Measurements from ENCODE around the gene TBC1D22A.

Gene TBC1D22A

GRCh38 chr22:47193606-47194329, 431.3 kb downstream of the TBC1D22A start:
- CTCF ChIA-PET: no interaction called here
- DNase-seq (ENCODE audit: extremely low spot score): no peak
- no peak for TF ChIP-seq CTCF (IDR thresholded peaks at IDR 0.05; ENCODE audit: control extremely low read depth, extremely low read depth, low read depth, missing control alignments)
- POLR2A ChIA-PET: no interaction called here

- no peak for DNase-seq (ENCODE audit: extremely low spot score)
- no peak for TF ChIP-seq CTCF (IDR thresholded peaks at IDR 0.05; ENCODE audit: control extremely low read depth, extremely low read depth, low read depth, missing control alignments)
- ChIA-PET POLR2A (no interaction called here), CTCF (no interaction called here)
Observed at GRCh38 chr22:47194476-47195155, 432.2 kb downstream of the TBC1D22A start.

- POLR2A ChIA-PET: no interaction called here
- CTCF ChIA-PET: no interaction called here
- no peak for DNase-seq (ENCODE audit: extremely low spot score)
- no peak for TF ChIP-seq CTCF (IDR thresholded peaks at IDR 0.05; ENCODE audit: control extremely low read depth, extremely low read depth, low read depth, missing control alignments)
Observed at GRCh38 chr22:47195156-47195483, 432.7 kb downstream of the TBC1D22A start.

- TF ChIP-seq CTCF (IDR thresholded peaks at IDR 0.05; ENCODE audit: control extremely low read depth, extremely low read depth, low read depth, missing control alignments): no peak
- no peak for DNase-seq (ENCODE audit: extremely low spot score)
- CTCF ChIA-PET: no interaction called here
- POLR2A ChIA-PET: no interaction called here
Observed at GRCh38 chr22:47195484-47196165, 433.2 kb downstream of the TBC1D22A start.

- POLR2A ChIA-PET: no interaction called here
- CTCF ChIA-PET: no interaction called here
- no peak for TF ChIP-seq CTCF (IDR thresholded peaks at IDR 0.05; ENCODE audit: control extremely low read depth, extremely low read depth, low read depth, missing control alignments)
- no peak for DNase-seq (ENCODE audit: extremely low spot score)
Observed at GRCh38 chr22:47196166-47196849, 433.9 kb downstream of the TBC1D22A start.

GRCh38 chr22:47196881-47197772, 434.7 kb downstream of the TBC1D22A start:
- no peak for TF ChIP-seq CTCF (IDR thresholded peaks at IDR 0.05; ENCODE audit: control extremely low read depth, extremely low read depth, low read depth, missing control alignments)
- DNase-seq (ENCODE audit: extremely low spot score): no peak
- ChIA-PET POLR2A (no interaction called here), CTCF (no interaction called here)
